HepG2 (cell line): Measurements from ENCODE around the gene SIGLEC6. TPM values are rescaled to one million over a fixed set of nuclear protein-coding genes. Genes with fewer than 3 reads are reported as not detected.

Experiments used
- ATAC-seq: fragments of 200-7000 bp; cut with Tn5 transposase; 3 replicates; pipeline ENCODE4 v1.9.1; 2020; ENCODE audit warnings: mild to moderate bottlenecking, moderate library complexity
- BruUV-seq: library from RNA; stranded (reverse); fragments of 400-500 nt; replicated peaks from 2 replicates; lab custom pipeline; 2021; lab: Mats Ljungman, UMichigan
- CTCF ChIA-PET: fragments of 300-600 bp; formaldehyde crosslinking; extraction: SDS; loops from one replicate; lab custom pipeline; 2021; ENCODE audit warnings: low total read pairs, inconsistent platforms, low intra/inter-chr PET ratio; lab: Yijun Ruan, JAX
- POLR2A ChIA-PET: fragments of 350-600 bp; sonication (Branson Sonifier 250); formaldehyde crosslinking; loops from one replicate; lab custom pipeline; 2020; ENCODE audit warnings: antibody characterized with exemption, inconsistent platforms; lab: Yijun Ruan, JAX
- DNase-seq: peaks from one replicate; pipeline ENCODE4 v3.0.0-alpha.2; 2015; ENCODE audit warnings: low spot score
- FAIRE-seq: peaks from 3 replicates; lab custom pipeline; 2011; peaks lifted over from hg19 to GRCh38; lab: Jason Lieb, UNC
- H2AFZ ChIP-seq: one replicate; pipeline ENCODE4 v1.6.1; 2011; ENCODE audit warnings: low read length, inconsistent platforms
- H3K27ac ChIP-seq: fragments of 300-600 bp; 3 replicates; pipeline ENCODE4 v1.8.0; 2011; ENCODE audit warnings: mixed run types, mild to moderate bottlenecking, mixed read lengths, low read length, inconsistent platforms; ENCODE audit not compliant: insufficient read depth; ENCODE audit errors: extremely low read length
- H3K27me3 ChIP-seq, 2 experiments: fragments of 200-600 bp in 1 of 2; 2 replicates in 1 of 2; 3 replicates in 1 of 2; pipeline versions ENCODE4 v1.6.0 to v1.8.0; 2011; ENCODE audit warnings: low read length in 2 of 2, mild to moderate bottlenecking in 2 of 2, moderate library complexity in 2 of 2, inconsistent platforms in 1 of 2; ENCODE audit not compliant: insufficient read depth in 2 of 2, control insufficient read depth in 1 of 2
- H3K36me3 ChIP-seq, 2 experiments: fragments of 200-600 bp in 1 of 2; replicated peaks in 1 of 2; 2 replicates in 1 of 2; 3 replicates in 1 of 2; pipeline versions ENCODE4 v1.5.1 to v1.8.0; 2011; ENCODE audit warnings: low read length in 2 of 2, inconsistent platforms in 1 of 2; ENCODE audit not compliant: insufficient read depth in 2 of 2, control insufficient read depth in 1 of 2
- H3K4me1 ChIP-seq: 2 replicates; pipeline ENCODE4 v1.5.1; 2012; ENCODE audit warnings: low read length, inconsistent platforms; ENCODE audit not compliant: insufficient read depth
- H3K4me2 ChIP-seq: 2 replicates; pipeline ENCODE4 v1.6.0; 2011; ENCODE audit warnings: low read depth, low read length, inconsistent platforms
- H3K4me3 ChIP-seq, 3 experiments: fragments of 200-600 bp in 1 of 3; sonication (generic), shearing (Covaris generic) in 1 of 3; replicated peaks in 1 of 3; 2 replicates each; pipeline ENCODE4 v1.5.1; 2011 to 2016; ENCODE audit warnings: low read length in 3 of 3, inconsistent platforms in 2 of 3, low read depth in 2 of 3, mild to moderate bottlenecking in 2 of 3, control low read depth in 1 of 3, mixed read lengths in 1 of 3; ENCODE audit not compliant: insufficient read depth in 1 of 3
- H3K79me2 ChIP-seq: one replicate; pipeline ENCODE4 v1.6.1; 2011; ENCODE audit warnings: low read length, inconsistent platforms; ENCODE audit not compliant: insufficient read depth
- H3K9ac ChIP-seq: 2 replicates; pipeline ENCODE4 v1.6.0; 2011; ENCODE audit warnings: mild to moderate bottlenecking, low read depth, low read length, inconsistent platforms; ENCODE audit not compliant: insufficient read depth
- H3K9me3 ChIP-seq: 2 replicates; pipeline ENCODE4 v1.5.1; 2012; ENCODE audit warnings: mild to moderate bottlenecking, low read length
- H4K20me1 ChIP-seq: 2 replicates; pipeline ENCODE4 v1.6.0; 2011; ENCODE audit warnings: inconsistent platforms, mild to moderate bottlenecking, low read length, moderate library complexity; ENCODE audit not compliant: insufficient read depth
- ATF7-NPFF ChIP-seq: sonication (generic); formaldehyde crosslinking; IDR thresholded peaks from 2 replicates; pipeline ENCODE4 v1.8.1; 2023; ENCODE audit warnings: mild to moderate bottlenecking, low read depth, missing genetic modification reagents, moderate library complexity
- EED ChIP-seq: sonication (generic); formaldehyde crosslinking; IDR thresholded peaks from 2 replicates; pipeline ENCODE4 v1.5.0; 2020; ENCODE audit warnings: mild to moderate bottlenecking, missing genetic modification reagents
- ELK4 ChIP-seq: sonication (generic); formaldehyde crosslinking; IDR thresholded peaks from 2 replicates; pipeline ENCODE4 v1.9.0; 2021; ENCODE audit warnings: missing genetic modification reagents, borderline replicate concordance
- MAFG ChIP-seq: sonication (generic); formaldehyde crosslinking; IDR thresholded peaks from 2 replicates; pipeline ENCODE4 v1.5.1; 2020; ENCODE audit warnings: mild to moderate bottlenecking, missing genetic modification reagents
- MBD4 ChIP-seq: IDR thresholded peaks from 2 replicates; pipeline ENCODE4 v1.6.1; 2012; ENCODE audit warnings: low read length, inconsistent platforms, borderline replicate concordance
- PBX2 ChIP-seq: IDR thresholded peaks from 2 replicates; pipeline ENCODE4 v1.6.1; 2016; ENCODE audit warnings: control low read depth
- PLRG1 ChIP-seq: fragments of 450-650 bp; conservative IDR thresholded peaks from 2 replicates; pipeline ENCODE4 v1.6.1; 2016
- POGK ChIP-seq: sonication (generic); formaldehyde crosslinking; conservative IDR thresholded peaks from 2 replicates; pipeline ENCODE4 v1.8.0; 2022; ENCODE audit warnings: mild to moderate bottlenecking, moderate library complexity, missing genetic modification reagents
- TAF15 ChIP-seq: fragments of 200-400 bp; formaldehyde crosslinking; IDR thresholded peaks from one replicate; pipeline ENCODE4 v1.6.1; 2018; ENCODE audit warnings: mild to moderate bottlenecking, low read depth, low read length; ENCODE audit not compliant: poor library complexity, severe bottlenecking
- USF2 ChIP-seq, 2 experiments: sonication (generic) in 1 of 2; formaldehyde crosslinking in 1 of 2; IDR thresholded peaks; 2 replicates each; pipeline versions ENCODE4 v1.5.1 to v1.6.1; 2011 to 2020; ENCODE audit warnings: borderline replicate concordance in 1 of 2, low read depth in 1 of 2, low read length in 1 of 2, mild to moderate bottlenecking in 1 of 2, missing genetic modification reagents in 1 of 2, moderate library complexity in 1 of 2
- ZBTB14 ChIP-seq: sonication (generic); formaldehyde crosslinking; IDR thresholded peaks from 2 replicates; pipeline ENCODE4 v1.4.0; 2020; ENCODE audit warnings: missing genetic modification reagents
- ZC3H13 ChIP-seq: sonication (generic); formaldehyde crosslinking; IDR thresholded peaks from 2 replicates; pipeline ENCODE4 v1.8.1; 2023; ENCODE audit warnings: mild to moderate bottlenecking, missing genetic modification reagents, moderate library complexity
- ZNF441 ChIP-seq: sonication (generic); formaldehyde crosslinking; IDR thresholded peaks from 2 replicates; pipeline ENCODE4 v1.7.0; 2021; ENCODE audit warnings: missing genetic modification reagents, borderline replicate concordance
- ZNF484 ChIP-seq: sonication (generic); formaldehyde crosslinking; IDR thresholded peaks from 2 replicates; pipeline ENCODE4 v1.5.1; 2020; ENCODE audit warnings: mild to moderate bottlenecking, low read depth, missing genetic modification reagents, borderline replicate concordance
- ZNF737 ChIP-seq: sonication (generic); formaldehyde crosslinking; IDR thresholded peaks from 2 replicates; pipeline ENCODE4 v1.5.0; 2020; ENCODE audit warnings: missing genetic modification reagents, mild to moderate bottlenecking, borderline replicate concordance
- ZNF746 ChIP-seq: sonication (generic); formaldehyde crosslinking; IDR thresholded peaks from 2 replicates; pipeline ENCODE4 v1.8.0; 2022; ENCODE audit warnings: mild to moderate bottlenecking, missing genetic modification reagents
- ZNF761 ChIP-seq: sonication (generic); formaldehyde crosslinking; conservative IDR thresholded peaks from 2 replicates; pipeline ENCODE4 v1.4.0; 2020; ENCODE audit warnings: mild to moderate bottlenecking, missing genetic modification reagents
- WGBS: methylation state at CpG from one replicate; pipeline ENCODE4 v1.1.6; 2017; ENCODE audit warnings: low lambda C conversion rate; 5-methylcytosine and 5-hydroxymethylcytosine counted together
- in situ Hi-C: cut with HindIII; loops from 2 replicates; pipeline ENCODE4 v1.10.0; 2017; ENCODE audit warnings: low pct_unique_long_range_greater_than_20kb; ENCODE audit not compliant: extremely low pct_ligation_motif_present
- intact Hi-C: fragments of 100-400 bp; cut with micrococcal nuclease; formaldehyde crosslinking; loops from one replicate; pipeline ENCODE4 v1.10.0; 2022; ENCODE audit not compliant: unreplicated experiment
- polyA plus RNA-seq, 8 experiments: library from polyadenylated mRNA; depleted of rRNA in 3 of 8; stranded (reverse) in 7 of 8; unstranded in 1 of 8; fragments of >200 nt; fragmentation: Illumina TruSeq in 4 of 8; extraction: Trizol in 4 of 8; gene quantifications; 2 replicates each; pipeline versions ENCODE4 v1.2.1 to v1.2.3, GENCODE V29; 2011 to 2016; ENCODE audit warnings: low read depth in 4 of 8, missing spikeins in 1 of 8, mixed read lengths in 1 of 8; ENCODE audit not compliant: insufficient read depth in 1 of 8
- total RNA-seq, 5 experiments: library from RNA; depleted of rRNA; stranded (reverse); fragments of >200 nt; fragmentation: Illumina TruSeq; extraction: Trizol; gene quantifications; 2 replicates each; pipeline ENCODE4 v1.2.3, GENCODE V29; 2016; ENCODE audit warnings: low read depth in 1 of 5

The SIGLEC6 gene
- total and polyA plus RNA-seq, 2 of the 13 experiments (the other 11 are each of a cell fraction or from before 2014, with no cell fraction given): not detected

- Histone ChIP-seq H3K4me2 (no peak overlapping the region), H3K79me2 (no peaks in the 10 kb centered on the region), H4K20me1 (no peaks in the 10 kb centered on the region), H3K9ac (no peak overlapping the region), H3K4me1 (no peaks in the 10 kb centered on the region), H3K4me3 (no peak overlapping the region), H3K9me3 (no peaks in the 10 kb centered on the region), H3K27me3 (no peaks in the 10 kb centered on the region; a peak in 1 of 5 replicates), H2AFZ (no peak overlapping the region), H3K36me3 (no peaks in the 10 kb centered on the region), H3K27ac (no peak overlapping the region)
- POLR2A ChIA-PET: no interaction called here
- DNase-seq (no peak), ATAC-seq (no peak), FAIRE-seq (no peak)
- 4% methylated on average over 2 of the region's 3 CpGs for WGBS
- in situ Hi-C loops: no loop called here
- intact Hi-C loops: no loop called here
- CTCF ChIA-PET: no interaction called here
- BruUV-seq: no TSS peak
- TF ChIP-seq ATF7-NPFF (CRISPR knock-in tag) (no peak), ZBTB14 (CRISPR knock-in tag) (no peak), ZNF761 (CRISPR knock-in tag) (no peak), MBD4 (no peak), MAFG (CRISPR knock-in tag) (no peak), ZNF746 (no peak), TAF15 (no peak), ZNF441 (CRISPR knock-in tag) (no peak), ZNF737 (CRISPR knock-in tag) (no peak), ZC3H13 (CRISPR knock-in tag) (no peak), PBX2 (no peak), EED (CRISPR knock-in tag) (no peak), POGK (CRISPR knock-in tag) (no peak), ELK4 (no peak), PLRG1 (no peak), ZNF484 (CRISPR knock-in tag) (no peak), USF2 (IDR thresholded peaks at IDR 0.05; ENCODE audit: low read depth, low read length) (no peak), USF2 (CRISPR knock-in tag; IDR thresholded peaks at IDR 0.05; ENCODE audit: borderline replicate concordance) (no peak)
Measured at GRCh38 chr19:51508059-51508733, 23.3 kb downstream of the SIGLEC6 start.
